Thyroid gland (tissue), 4 donors: Measurements from ENCODE around the gene RFTN1. TPM values are rescaled to one million over a fixed set of nuclear protein-coding genes. Genes with fewer than 3 reads are reported as not detected.

Experiments
- DNase-seq, 2 donors: peaks; one replicate each; pipeline ENCODE4 v3.0.0-alpha.2; 2019
- H3K27ac ChIP-seq, 3 donors: fragments of 200-600 bp; sonication (generic); 1 replicate in 2 of 3; 2 replicates in 1 of 3; pipeline ENCODE4 v1.5.1; 2016 to 2019; ENCODE audit warnings: mild to moderate bottlenecking in 1 of 3, moderate library complexity in 1 of 3
- H3K27me3 ChIP-seq: fragments of 200-600 bp; sonication (generic); one replicate; pipeline ENCODE4 v1.5.1; 2019
- H3K36me3 ChIP-seq, 2 donors: fragments of 200-600 bp; sonication (generic); one replicate each; pipeline ENCODE4 v1.5.1; 2016 to 2019
- H3K4me1 ChIP-seq, 2 donors: fragments of 200-600 bp; sonication (generic); one replicate each; pipeline ENCODE4 v1.5.1; 2017 to 2019
- H3K4me3 ChIP-seq, 3 donors: fragments of 200-600 bp; sonication (generic); replicated peaks in 1 of 3; 1 replicate in 2 of 3; 2 replicates in 1 of 3; pipeline ENCODE4 v1.5.1; 2016; ENCODE audit warnings: mild to moderate bottlenecking in 1 of 3
- H3K9me3 ChIP-seq: fragments of 200-600 bp; sonication (generic); one replicate; pipeline ENCODE4 v1.5.1; 2017
- POLR2A ChIP-seq, 2 donors: fragments of 450-650 bp; IDR thresholded peaks; one replicate each; pipeline ENCODE4 v1.6.1; 2017; ENCODE audit warnings: antibody characterized with exemption in 2 of 2, mild to moderate bottlenecking in 2 of 2, moderate library complexity in 1 of 2
- WGBS, 2 donors: methylation state at CpG; one replicate each; pipeline ENCODE4 v1.1.5; 2017; 5-methylcytosine and 5-hydroxymethylcytosine counted together
- intact Hi-C: fragments of 100-400 bp; cut with DNase I; formaldehyde crosslinking; loops from one replicate; pipeline ENCODE4 v1.15.1; 2023
- total RNA-seq, 4 donors: library from RNA; depleted of rRNA; stranded (reverse); fragments of >200 nt; gene quantifications; one replicate each; pipeline ENCODE4 v1.2.3, GENCODE V29; 2016
- TF ChIP-seq, protein P1 (sequence below), 6 experiments: fragments of 200-600 bp in 3 of 6; fragments of 450-650 bp in 3 of 6; sonication (generic) in 3 of 6; IDR thresholded peaks; one replicate each; pipeline ENCODE4 v1.5.1; 2016 to 2019; ENCODE audit warnings: antibody characterized with exemption in 6 of 6, mild to moderate bottlenecking in 2 of 6, inconsistent platforms in 1 of 6, moderate library complexity in 1 of 6

Gene RFTN1
- total RNA-seq, 4 donors from 2014 or later: 110 to 239 (median 153) TPM

DNA sequence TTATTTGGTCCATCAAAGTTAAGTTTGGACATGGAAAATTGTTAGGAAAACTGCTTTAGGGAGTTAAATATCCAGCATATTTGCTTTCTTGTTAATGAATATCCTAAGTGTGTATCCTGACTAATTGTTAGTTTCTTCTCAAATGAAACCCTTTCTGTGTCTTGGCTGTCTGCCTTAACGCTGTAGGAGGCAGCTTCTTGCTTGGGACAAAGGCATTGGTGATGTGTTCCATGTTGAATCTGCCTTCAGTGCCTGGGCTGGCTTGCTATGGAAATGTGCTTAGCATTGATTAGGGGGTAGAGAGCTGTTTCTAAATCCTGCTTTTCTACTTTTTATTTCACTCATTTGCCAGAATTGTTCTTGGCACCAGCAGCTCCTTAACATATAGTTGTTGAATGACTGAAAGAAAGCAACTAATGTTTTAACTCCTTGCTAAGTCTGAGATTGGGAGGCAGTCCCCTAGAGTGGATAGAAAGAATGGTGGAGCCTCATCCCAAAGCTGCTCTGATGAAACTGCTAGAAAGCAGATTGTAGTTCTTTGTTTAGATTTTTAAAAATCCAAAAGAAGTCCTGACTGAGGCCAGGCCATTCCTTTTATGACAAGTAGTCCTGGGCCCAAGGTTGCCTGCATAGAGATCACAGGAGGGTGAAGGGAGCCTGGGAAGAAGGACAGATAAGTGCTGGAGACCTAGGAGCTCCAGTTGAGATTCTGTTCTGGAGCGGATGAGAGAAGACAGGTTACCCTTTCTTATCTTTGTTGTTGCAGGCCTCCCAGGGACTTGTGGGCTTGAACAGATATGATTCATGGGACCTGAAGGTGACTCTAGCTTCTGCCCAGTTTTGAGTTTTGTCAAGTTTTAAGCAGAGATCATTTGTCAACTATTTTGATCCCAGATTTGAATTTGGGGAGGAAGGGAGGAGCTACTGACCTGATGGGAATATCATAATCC lies 209.2 kb downstream of the RFTN1 start:
- no peak for DNase-seq
- H3K27ac ChIP-seq: peak overlapping the region; percentile 4 to 91 (median 79)
- H3K4me1 ChIP-seq: peaks cover 43% of the 10 kb centered on the region in 2 donors
- intact Hi-C loops: no loop called here
- no peak overlapping the region for H3K4me3 ChIP-seq
- H3K9me3 ChIP-seq: no peaks in the 10 kb centered on the region
- no peaks in the 10 kb centered on the region for H3K36me3 ChIP-seq
- WGBS, 2 donors: 92 to 96% methylated on average over 2 of the region's 2 CpGs
- no peaks in the 10 kb centered on the region for H3K27me3 ChIP-seq
- no peak for TF ChIP-seq POLR2A (IDR thresholded peaks at IDR 0.05)
- TF ChIP-seq, protein P1, sequence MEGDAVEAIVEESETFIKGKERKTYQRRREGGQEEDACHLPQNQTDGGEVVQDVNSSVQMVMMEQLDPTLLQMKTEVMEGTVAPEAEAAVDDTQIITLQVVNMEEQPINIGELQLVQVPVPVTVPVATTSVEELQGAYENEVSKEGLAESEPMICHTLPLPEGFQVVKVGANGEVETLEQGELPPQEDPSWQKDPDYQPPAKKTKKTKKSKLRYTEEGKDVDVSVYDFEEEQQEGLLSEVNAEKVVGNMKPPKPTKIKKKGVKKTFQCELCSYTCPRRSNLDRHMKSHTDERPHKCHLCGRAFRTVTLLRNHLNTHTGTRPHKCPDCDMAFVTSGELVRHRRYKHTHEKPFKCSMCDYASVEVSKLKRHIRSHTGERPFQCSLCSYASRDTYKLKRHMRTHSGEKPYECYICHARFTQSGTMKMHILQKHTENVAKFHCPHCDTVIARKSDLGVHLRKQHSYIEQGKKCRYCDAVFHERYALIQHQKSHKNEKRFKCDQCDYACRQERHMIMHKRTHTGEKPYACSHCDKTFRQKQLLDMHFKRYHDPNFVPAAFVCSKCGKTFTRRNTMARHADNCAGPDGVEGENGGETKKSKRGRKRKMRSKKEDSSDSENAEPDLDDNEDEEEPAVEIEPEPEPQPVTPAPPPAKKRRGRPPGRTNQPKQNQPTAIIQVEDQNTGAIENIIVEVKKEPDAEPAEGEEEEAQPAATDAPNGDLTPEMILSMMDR (IDR thresholded peaks at IDR 0.05): no peak

DNA sequence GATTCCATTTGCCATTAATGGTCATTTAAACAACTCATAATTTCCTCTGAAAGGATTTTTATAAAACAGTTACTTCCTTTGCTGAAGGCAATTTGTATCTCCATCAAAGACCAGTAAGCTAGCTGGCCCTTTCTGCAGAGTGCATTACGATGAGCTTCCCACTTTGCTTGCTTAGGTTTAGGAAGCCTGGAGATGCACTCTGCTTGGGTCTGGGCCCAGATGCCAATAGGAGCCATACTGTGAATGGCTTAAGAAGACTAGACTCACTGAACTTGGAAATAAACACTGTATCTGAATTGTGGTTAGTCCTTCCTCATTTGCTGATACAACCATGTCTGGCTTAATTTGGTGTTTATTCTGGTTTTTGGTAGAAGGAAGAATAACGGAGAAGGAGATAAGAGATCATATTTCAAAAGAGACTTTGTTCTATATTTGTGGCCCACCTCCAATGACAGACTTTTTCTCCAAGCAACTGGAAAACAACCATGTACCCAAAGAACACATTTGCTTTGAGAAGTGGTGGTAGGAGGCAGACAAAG lies 210.4 kb downstream of the RFTN1 start:
- Histone ChIP-seq H3K27ac (peak overlapping the region; percentile 4 to 91 (median 79)), H3K27me3 (no peaks in the 10 kb centered on the region), H3K9me3 (no peaks in the 10 kb centered on the region), H3K36me3 (no peaks in the 10 kb centered on the region), H3K4me1 (peaks cover 52 to 54% of the 10 kb centered on the region in 2 donors), H3K4me3 (no peak overlapping the region)
- DNase-seq: no peak
- intact Hi-C loops: no loop called here
- TF ChIP-seq, protein P1 (IDR thresholded peaks at IDR 0.05): no peak
- TF ChIP-seq POLR2A (IDR thresholded peaks at IDR 0.05): no peak
- 59 to 65% methylated on average over 2 of the region's 2 CpGs for WGBS, 2 donors

DNA sequence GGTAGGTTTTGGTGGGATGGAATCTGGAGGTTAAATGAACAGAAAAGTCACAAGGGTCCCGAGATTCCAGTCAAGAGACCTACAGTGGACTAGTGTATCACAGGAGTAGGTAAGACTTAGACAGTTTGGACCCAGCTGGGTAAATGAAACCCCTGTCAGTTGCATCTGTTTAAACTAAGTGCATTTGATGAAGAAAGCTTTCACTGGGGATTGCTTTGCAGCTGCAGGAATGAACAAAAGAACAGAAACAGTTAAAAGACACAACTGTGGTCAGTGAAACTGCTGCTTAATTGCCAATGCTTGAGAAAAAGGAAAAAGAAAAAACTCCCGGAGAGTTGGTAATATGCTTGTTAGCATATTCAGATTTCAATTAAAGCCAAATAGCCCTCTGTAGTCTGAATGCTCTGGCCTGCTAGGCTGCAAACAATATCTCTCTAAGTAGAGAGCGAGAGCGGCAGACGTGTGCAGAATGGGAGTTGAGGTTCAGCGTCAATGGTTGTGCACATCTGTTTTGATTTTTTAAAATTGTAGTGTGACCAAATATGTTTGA lies 211.3 kb downstream of the RFTN1 start:
- intact Hi-C loops: no loop called here
- no peaks in the 10 kb centered on the region for H3K9me3 ChIP-seq
- DNase-seq: no peak
- H3K27me3 ChIP-seq: no peaks in the 10 kb centered on the region
- H3K36me3 ChIP-seq: no peaks in the 10 kb centered on the region
- H3K4me1 ChIP-seq: peaks cover 52 to 56% of the 10 kb centered on the region in 2 donors
- H3K4me3 ChIP-seq: no peak overlapping the region
- peak overlapping the region; percentile 79 to 91 (median 80) for H3K27ac ChIP-seq
- 41 to 54% methylated on average over 6 of the region's 6 CpGs for WGBS, 2 donors
- TF ChIP-seq POLR2A (IDR thresholded peaks at IDR 0.05): no peak
- TF ChIP-seq, protein P1 (IDR thresholded peaks at IDR 0.05): no peak

DNA sequence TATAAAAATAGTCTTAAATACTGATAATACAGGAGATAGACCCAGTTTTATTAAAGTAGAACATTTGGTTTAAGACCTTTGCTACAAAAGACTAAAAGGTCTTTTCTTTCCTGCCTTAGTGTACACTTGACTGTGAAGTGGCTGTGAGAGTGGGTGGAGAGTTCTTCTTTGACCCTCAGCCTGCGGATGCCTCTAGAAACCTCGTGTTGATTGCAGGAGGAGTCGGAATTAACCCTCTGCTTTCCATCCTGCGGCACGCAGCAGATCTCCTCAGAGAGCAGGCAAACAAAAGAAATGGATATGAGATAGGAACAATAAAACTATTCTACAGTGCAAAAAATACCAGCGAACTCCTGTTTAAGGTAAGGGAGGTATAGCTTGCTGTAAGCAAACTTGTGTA lies 212.0 kb downstream of the RFTN1 start:
- 15 to 28% methylated on average over 6 of the region's 6 CpGs for WGBS, 2 donors
- peak; percentile 88 for DNase-seq
- intact Hi-C loops: no loop called here
- Histone ChIP-seq H3K27me3 (no peaks in the 10 kb centered on the region), H3K27ac (peak overlapping the region; percentile 79 to 91 (median 80)), H3K36me3 (no peaks in the 10 kb centered on the region), H3K4me3 (no peak overlapping the region), H3K9me3 (no peaks in the 10 kb centered on the region), H3K4me1 (peaks cover 52 to 56% of the 10 kb centered on the region in 2 donors)
- peak in 1 of 2 donors; percentile 55 for TF ChIP-seq POLR2A (IDR thresholded peaks at IDR 0.05)
- TF ChIP-seq, protein P1 (IDR thresholded peaks at IDR 0.05): no peak
